Pulmonary artery endothelial cell (primary cell): Measurements from ENCODE around the gene MLPH. TPM values are rescaled to one million over a fixed set of nuclear protein-coding genes. Genes with fewer than 3 reads are reported as not detected.

Experiments used
- DNase-seq: peaks from one replicate; pipeline ENCODE4 v3.0.0-alpha.2; 2011; ENCODE audit warnings: low read depth, low spot score
- total RNA-seq: library from RNA; depleted of rRNA; stranded (reverse); fragments of >200 nt; gene quantifications from 2 replicates; pipeline ENCODE4 v1.2.3, GENCODE V29; 2014

The MLPH gene
- total RNA-seq, 1 donor from 2014 or later, result not detected

DNA sequence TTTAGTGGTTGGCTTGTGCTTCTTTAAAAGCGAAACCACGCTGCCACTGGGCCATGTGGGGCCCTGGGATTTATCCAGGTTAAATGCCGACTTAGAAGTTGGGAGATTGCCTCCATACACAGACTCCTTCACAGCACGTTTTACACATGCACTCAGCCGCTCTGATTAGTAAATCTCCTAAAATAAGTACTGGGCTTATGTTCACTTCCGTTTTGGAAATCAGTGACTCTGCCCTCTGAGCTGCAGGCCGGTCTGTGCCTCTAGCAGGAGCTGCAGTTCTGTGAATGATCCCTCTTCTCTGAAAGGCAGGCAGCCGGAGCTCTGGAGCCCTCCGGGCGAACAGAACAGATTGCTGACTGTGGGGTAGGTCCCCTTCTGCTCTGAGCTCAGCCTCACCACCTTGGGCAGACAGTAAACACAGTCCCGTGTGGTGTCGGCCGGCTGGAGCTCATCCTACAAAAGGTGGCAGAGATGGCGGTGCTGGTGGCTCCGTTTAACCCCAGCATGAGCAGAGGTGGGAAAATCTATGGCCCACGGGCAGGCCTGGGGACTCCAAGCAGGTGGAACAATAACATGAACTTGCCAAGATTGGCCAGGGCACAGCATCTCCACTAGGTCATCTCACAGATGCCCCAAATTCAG lies 113.3 kb downstream of the MLPH start:
- DNase-seq, result no peak

DNA sequence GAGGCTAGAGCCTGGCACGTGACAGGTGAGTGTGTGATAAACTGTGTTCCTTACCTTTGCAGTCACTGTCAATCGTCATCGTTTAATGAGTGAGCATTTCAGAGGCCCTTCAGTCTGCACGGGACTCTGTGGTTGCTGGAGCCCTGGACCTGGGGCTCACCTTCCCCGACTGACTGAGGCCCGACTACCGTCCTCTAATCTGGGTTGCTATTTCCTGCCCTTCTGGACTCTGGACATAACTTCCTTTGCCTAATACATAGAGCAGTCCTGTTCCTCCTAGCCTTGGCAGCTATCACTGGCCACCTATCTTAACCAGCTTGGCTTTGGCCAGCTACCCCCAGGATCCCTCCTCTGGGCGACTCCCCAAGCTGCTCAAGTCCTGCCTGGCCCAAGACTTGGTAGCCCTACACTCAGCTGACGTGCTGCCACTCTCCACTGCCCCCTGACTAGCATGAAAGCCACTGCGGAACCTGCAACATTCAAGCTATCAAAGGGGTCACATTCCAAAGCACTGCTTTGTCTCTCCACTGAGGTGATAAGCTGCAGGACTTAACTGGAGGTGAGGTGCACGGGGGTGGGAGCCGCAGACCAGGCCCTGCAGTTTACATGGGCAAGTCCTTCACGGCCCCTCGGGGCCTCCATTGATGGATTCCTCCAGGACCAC lies 114.5 kb downstream of the MLPH start:
- no peak for DNase-seq

DNA sequence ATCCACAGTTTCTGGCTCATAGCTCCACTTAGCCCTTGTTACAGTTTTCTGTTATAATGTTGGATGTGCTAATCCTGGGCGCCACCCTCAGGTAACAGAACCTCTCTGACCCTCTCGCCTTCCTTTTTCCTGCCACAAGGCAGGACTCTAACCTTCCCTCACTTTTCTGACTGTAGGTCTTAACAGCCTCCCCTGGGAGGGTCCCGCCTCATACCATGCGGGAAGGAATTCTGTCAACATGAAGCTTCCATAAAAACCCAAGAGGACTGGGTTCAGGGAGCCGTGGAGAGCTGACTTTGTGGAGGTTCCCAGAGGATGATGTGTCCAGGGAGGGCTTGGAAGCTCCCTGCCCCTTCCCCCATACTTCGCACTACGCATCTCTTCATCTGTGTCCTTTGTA lies 115.4 kb downstream of the MLPH start:
- no peak for DNase-seq

DNA sequence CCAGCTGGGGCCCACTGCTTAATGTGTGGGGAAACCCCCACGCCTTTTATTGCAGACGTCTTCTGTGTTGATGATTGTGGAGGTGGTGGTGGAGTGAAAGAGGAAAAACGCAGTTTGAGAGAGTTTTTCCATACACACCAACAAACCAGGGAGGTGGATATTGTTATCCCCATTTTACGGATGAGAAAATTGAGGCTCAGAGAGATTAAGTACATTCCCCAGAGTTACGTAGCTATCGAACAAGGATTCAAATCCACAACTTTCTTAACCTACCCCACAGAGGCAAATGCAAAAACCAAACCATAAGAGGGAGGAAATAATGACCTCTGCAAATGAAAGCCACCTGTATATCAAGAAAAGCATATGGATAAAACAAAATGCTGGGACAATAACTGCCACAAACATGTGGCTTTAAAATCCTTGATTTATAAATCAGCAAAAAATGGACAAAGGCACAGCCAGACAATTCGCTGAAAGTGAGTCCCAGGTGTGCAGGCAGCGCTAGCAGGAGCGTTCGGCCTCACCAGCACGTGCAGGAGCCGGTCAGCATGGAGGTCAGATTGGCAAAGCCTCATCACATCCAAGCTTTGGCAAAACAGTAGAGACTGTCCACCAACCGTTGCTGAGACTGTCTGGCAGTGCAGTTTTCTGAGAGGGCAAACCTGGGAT lies 116.1 kb downstream of the MLPH start:
- DNase-seq, result no peak

DNA sequence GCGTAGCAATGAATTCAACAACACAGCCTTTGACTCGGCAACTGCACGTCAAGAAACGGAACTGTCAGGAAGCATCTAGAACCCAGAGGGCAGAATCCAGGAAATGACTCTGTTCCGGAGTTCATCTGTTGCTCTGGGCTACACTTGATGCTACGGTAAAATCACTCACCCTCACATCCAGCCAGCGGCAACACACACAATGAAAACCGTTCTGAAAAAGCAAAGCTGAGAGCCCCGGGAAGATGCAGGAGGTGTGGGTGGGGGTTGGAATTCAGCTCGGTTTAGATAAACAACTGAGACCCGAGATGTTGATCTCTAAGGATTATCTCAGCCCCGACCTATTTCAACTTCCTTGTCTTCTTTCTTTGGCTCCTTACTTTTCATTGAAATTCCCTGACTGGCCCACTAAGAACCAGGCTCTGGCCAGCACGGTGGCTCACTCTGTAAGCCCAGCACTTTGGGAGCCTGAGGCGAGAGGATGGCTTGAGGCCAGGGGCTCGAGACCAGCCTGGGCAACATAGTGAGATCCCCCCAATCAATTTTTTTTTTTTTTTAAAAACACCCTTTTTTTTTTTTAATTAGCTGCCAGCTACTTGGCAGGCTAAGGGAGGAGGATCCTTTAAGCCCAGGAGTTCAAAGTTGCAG lies 116.8 kb downstream of the MLPH start:
- peak; percentile 97 for DNase-seq

DNA sequence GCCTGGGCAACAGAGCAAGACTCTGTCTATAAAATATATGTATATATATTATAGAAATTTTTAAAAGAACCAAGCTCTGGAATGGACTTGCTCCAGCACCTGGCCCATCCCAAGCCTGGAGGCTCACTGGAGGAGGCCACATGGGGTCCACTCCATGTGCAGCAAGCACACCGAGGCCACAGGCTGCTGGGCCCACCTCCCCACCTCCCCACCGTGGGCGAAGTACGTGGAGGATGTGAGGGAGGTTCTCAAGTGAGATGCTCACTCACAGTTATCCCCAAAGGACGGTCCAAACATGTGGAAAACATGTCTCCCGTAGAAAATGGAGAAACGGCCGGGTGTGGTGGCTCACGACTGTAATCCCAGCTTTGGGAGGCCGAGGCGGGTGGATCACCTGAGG lies 117.3 kb downstream of the MLPH start:
- no peak for DNase-seq

Other genes starting within 250 kb of the MLPH start
- 0.07 and 0.14 TPM in 2 replicates for gene COL6A3, start 73.1 kb upstream of the MLPH start, total RNA-seq
- gene PRLH, start 79.3 kb downstream of the MLPH start, total RNA-seq, result not detected in 2 replicates
- gene RAB17, start 103.5 kb downstream of the MLPH start, total RNA-seq, result 1.6 and 1.9 TPM in 2 replicates
- 127 and 152 TPM in 2 replicates for gene LRRFIP1, start 140.3 kb downstream of the MLPH start, total RNA-seq